ENCODE data around the gene RBM20.

RBM20 gene

GRCh38 chr10:110868981-110869380, 224.8 kb downstream of the RBM20 start:
- TF ChIP-seq ISL1 (CRISPR knock-in tag; IDR thresholded peaks at IDR 0.05): no peak
- TF ChIP-seq SNAI2 (CRISPR knock-in tag; IDR thresholded peaks at IDR 0.05): no peak
- no peak for TF ChIP-seq PATZ1 (CRISPR knock-in tag; IDR thresholded peaks at IDR 0.05; ENCODE audit: borderline replicate concordance)
- no peak for TF ChIP-seq TSHZ2 (CRISPR knock-in tag; IDR thresholded peaks at IDR 0.05)
- TF ChIP-seq, protein P1, sequence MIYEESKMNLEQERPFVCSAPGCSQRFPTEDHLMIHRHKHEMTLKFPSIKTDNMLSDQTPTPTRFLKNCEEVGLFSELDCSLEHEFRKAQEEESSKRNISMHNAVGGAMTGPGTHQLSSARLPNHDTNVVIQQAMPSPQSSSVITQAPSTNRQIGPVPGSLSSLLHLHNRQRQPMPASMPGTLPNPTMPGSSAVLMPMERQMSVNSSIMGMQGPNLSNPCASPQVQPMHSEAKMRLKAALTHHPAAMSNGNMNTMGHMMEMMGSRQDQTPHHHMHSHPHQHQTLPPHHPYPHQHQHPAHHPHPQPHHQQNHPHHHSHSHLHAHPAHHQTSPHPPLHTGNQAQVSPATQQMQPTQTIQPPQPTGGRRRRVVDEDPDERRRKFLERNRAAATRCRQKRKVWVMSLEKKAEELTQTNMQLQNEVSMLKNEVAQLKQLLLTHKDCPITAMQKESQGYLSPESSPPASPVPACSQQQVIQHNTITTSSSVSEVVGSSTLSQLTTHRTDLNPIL (CRISPR knock-in tag; IDR thresholded peaks at IDR 0.05; ENCODE audit: low read depth): no peak
- no peak for TF ChIP-seq BACH2 (CRISPR knock-in tag; IDR thresholded peaks at IDR 0.05; ENCODE audit: borderline replicate concordance)
- no peak for TF ChIP-seq ZNF565 (CRISPR knock-in tag; conservative IDR thresholded peaks at IDR 0.05; ENCODE audit: low read depth)
- TF ChIP-seq ESRRG (CRISPR knock-in tag; IDR thresholded peaks at IDR 0.05): no peak
- TF ChIP-seq, protein P2, sequence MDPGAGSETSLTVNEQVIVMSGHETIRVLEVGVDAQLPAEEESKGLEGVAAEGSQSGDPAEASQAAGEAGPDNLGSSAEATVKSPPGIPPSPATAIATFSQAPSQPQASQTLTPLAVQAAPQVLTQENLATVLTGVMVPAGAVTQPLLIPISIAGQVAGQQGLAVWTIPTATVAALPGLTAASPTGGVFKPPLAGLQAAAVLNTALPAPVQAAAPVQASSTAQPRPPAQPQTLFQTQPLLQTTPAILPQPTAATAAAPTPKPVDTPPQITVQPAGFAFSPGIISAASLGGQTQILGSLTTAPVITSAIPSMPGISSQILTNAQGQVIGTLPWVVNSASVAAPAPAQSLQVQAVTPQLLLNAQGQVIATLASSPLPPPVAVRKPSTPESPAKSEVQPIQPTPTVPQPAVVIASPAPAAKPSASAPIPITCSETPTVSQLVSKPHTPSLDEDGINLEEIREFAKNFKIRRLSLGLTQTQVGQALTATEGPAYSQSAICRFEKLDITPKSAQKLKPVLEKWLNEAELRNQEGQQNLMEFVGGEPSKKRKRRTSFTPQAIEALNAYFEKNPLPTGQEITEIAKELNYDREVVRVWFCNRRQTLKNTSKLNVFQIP (CRISPR knock-in tag; IDR thresholded peaks at IDR 0.05; ENCODE audit: borderline replicate concordance, low read depth): no peak
- ATAC-seq: no peak

GRCh38 chr10:110870823-110871297, 226.7 kb downstream of the RBM20 start:
- ATAC-seq: no peak

DNA sequence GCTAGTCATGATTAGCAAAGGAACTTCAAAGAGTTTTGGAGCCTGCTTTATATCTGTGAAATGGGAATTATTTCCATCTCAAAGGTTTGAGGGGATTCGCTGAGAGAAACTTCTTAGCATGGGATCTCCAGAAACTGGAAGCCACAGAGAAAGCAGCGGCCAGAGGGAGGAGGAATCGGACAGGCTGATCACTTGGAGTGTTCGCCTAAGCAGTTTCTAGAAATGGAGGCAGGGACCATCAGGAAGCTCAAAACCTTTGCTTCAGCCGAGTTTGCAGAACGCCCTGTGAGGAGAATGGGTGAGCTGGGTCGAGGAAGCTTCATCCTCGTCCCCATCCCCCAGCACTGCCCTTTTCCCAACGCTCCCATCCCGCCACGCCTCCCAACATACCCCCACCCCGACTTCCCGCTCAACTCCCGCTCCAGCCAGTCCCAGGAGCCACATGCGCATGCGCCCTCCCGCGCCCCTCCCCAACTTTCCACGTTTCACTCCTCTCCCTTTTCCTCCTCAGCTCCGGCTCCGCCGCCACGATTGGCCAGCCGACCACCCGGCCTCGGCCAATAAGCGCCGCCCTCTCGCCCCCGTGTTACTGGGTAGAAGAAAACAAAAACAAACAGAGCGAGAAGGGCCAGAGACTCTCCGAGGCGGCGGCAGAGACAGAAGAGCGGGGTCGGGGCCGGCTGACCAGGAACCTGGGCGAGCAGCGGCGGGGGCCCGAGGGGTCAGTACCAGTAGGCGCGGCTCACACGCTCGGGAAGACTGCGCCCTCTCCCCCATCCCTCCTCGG, 227.4 kb downstream of the RBM20 start, which contains the start of gene PDCD4:
TSS of gene PDCD4 (plus strand) at position 631 of the 787 bp plus-strand sequence. CDS start 4,100 bp downstream, outside the sequence.
- ATAC-seq: peak; percentile 95
- TF ChIP-seq ISL1 (CRISPR knock-in tag; IDR thresholded peaks at IDR 0.05) (no peak), ZNF565 (CRISPR knock-in tag; conservative IDR thresholded peaks at IDR 0.05; ENCODE audit: low read depth) (no peak), TSHZ2 (CRISPR knock-in tag; IDR thresholded peaks at IDR 0.05) (no peak), RARB (CRISPR knock-in tag; IDR thresholded peaks at IDR 0.05) (no peak), ZFP30 (CRISPR knock-in tag; IDR thresholded peaks at IDR 0.05) (0 out of 2 replicates have a peak, but pooled peaks have one; percentile 32), CSRNP3 (CRISPR knock-in tag; IDR thresholded peaks at IDR 0.05) (no peak), PPARA (CRISPR knock-in tag; IDR thresholded peaks at IDR 0.05; ENCODE audit: borderline replicate concordance) (no peak), ESRRG (CRISPR knock-in tag; IDR thresholded peaks at IDR 0.05) (no peak)

More at GRCh38 chr10:110870823-110871297, 226.7 kb downstream of the RBM20 start:
- TF ChIP-seq CSDC2 (CRISPR knock-in tag; IDR thresholded peaks at IDR 0.05) (no peak), TCF4 (CRISPR knock-in tag; IDR thresholded peaks at IDR 0.05; ENCODE audit: borderline replicate concordance) (0 out of 2 replicates have a peak, but pooled peaks have one; percentile 20)

Measured in SK-N-SH treated with all-trans-retinoic acid at 6 μM for 48 hours (cell line).